Neural progenitor cell (in vitro differentiated cells): ENCODE measurements around the gene SERPIND1.

Source experiments
- EZH2 ChIP-seq: fragments of 200-600 bp; sonication (generic); IDR thresholded peaks from 2 replicates; pipeline ENCODE4 v1.6.1; 2017; ENCODE audit warnings: antibody characterized with exemption, mild to moderate bottlenecking, moderate library complexity
- TF ChIP-seq, protein P1 (sequence below): fragments of 200-600 bp; sonication (generic); IDR thresholded peaks from 2 replicates; pipeline ENCODE4 v1.5.1; 2017; ENCODE audit warnings: antibody characterized with exemption, mild to moderate bottlenecking

DNA sequence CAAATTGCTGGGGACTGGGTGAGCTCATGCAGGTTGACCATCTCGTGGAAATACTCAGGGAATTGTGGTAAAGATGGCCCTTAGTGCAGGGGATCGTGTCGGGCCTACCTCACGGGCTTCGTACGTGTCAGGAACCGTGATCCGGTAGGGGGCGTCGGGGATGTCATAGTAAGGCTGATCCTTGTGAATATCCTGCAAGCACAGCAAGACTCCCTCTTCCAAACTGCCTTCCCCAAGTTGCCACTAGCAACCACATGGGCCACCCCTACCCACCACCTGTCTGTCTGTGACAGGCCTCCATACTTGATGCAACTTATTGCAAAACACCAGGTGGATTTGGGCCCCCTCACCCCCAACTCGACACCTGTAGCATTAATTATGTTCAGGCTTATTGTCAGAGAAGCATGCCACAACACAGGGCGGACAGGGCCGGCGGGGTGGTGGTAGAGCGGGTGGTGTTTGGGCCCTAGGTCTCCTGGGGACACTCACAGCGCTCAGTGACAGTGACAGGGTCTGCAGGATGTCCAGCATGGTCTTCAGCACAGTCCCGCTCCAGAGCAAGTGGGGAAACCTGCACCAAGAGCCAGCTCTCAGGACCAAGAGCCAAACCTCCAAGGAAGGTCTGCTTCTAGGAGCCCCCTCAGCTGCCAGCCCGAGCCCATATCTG, 22.6 kb upstream of the SERPIND1 start:
- no peak for TF ChIP-seq EZH2
- TF ChIP-seq, protein P1, sequence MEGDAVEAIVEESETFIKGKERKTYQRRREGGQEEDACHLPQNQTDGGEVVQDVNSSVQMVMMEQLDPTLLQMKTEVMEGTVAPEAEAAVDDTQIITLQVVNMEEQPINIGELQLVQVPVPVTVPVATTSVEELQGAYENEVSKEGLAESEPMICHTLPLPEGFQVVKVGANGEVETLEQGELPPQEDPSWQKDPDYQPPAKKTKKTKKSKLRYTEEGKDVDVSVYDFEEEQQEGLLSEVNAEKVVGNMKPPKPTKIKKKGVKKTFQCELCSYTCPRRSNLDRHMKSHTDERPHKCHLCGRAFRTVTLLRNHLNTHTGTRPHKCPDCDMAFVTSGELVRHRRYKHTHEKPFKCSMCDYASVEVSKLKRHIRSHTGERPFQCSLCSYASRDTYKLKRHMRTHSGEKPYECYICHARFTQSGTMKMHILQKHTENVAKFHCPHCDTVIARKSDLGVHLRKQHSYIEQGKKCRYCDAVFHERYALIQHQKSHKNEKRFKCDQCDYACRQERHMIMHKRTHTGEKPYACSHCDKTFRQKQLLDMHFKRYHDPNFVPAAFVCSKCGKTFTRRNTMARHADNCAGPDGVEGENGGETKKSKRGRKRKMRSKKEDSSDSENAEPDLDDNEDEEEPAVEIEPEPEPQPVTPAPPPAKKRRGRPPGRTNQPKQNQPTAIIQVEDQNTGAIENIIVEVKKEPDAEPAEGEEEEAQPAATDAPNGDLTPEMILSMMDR, result peak; percentile 40
